Astrocyte of the cerebellum (primary cell): ENCODE data around the gene SMIM44.

Experiments used
- DNase-seq: peaks from one replicate; pipeline ENCODE4 v3.0.0-alpha.2; 2011; ENCODE audit warnings: low read depth
- H3K4me3 ChIP-seq: 2 replicates; pipeline ENCODE4 v1.5.1; 2011; ENCODE audit warnings: mild to moderate bottlenecking, low read depth, low read length, moderate library complexity
- in situ Hi-C: cut with HindIII; loops from 2 replicates; pipeline ENCODE4 v1.10.0; 2017; ENCODE audit warnings: low sequenced_read_pairs
- TF ChIP-seq, protein P1 (sequence below): IDR thresholded peaks from 2 replicates; pipeline ENCODE4 v1.5.1; 2012; ENCODE audit warnings: low read length, low read depth, moderate library complexity, mild to moderate bottlenecking; ENCODE audit errors: missing control alignments

Gene SMIM44

DNA sequence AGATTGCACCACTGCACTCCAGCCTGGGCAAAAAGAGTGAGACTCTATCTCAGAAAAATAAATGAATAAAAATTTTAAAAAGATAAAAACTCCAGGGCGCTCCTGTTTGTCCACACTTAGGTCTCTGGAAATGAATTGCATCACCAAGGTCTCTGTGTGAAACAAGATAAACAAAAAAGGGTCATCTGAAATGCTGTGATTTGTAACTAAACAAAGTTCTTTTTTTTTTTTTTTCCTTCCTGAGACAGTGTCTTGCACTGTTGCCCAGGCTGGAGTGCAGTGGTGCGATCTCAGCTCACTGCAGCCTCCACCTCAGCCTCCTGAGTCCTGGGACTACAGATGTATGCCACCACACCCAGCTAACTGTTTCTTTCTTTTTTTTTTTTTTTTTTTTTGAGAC lies 34.4 kb upstream of the SMIM44 start:
- TF ChIP-seq, protein P1, sequence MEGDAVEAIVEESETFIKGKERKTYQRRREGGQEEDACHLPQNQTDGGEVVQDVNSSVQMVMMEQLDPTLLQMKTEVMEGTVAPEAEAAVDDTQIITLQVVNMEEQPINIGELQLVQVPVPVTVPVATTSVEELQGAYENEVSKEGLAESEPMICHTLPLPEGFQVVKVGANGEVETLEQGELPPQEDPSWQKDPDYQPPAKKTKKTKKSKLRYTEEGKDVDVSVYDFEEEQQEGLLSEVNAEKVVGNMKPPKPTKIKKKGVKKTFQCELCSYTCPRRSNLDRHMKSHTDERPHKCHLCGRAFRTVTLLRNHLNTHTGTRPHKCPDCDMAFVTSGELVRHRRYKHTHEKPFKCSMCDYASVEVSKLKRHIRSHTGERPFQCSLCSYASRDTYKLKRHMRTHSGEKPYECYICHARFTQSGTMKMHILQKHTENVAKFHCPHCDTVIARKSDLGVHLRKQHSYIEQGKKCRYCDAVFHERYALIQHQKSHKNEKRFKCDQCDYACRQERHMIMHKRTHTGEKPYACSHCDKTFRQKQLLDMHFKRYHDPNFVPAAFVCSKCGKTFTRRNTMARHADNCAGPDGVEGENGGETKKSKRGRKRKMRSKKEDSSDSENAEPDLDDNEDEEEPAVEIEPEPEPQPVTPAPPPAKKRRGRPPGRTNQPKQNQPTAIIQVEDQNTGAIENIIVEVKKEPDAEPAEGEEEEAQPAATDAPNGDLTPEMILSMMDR: no peak
- in situ Hi-C loops: no loop called here
- H3K4me3 ChIP-seq: no peak overlapping the region
- no peak for DNase-seq

DNA sequence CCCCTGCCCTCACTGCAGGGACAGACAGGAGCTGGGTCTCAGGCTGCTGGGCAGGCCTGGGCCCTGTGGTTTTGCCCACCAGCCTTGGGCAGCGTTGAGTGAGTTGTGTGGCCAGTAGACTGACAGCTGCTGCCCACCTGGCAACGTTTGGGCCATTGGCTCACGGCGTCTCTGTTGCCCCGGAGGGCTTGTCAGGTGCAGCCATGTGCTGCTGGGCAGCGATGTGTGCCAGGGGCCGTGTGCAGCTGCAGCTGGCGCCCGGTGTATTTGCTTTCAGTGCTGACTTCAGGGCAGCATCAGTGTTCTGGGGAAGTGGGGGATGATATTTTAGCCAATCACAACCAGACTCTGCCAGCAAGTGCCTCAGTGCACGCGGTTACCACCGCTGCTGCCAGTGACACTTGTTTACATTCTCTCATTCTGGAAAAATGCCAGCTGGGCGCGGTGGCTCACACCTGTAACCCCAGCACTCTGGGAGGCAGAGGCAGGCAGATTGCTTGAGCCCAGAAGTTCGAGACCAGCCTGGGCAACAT lies 33.5 kb upstream of the SMIM44 start:
- DNase-seq: no peak

DNA sequence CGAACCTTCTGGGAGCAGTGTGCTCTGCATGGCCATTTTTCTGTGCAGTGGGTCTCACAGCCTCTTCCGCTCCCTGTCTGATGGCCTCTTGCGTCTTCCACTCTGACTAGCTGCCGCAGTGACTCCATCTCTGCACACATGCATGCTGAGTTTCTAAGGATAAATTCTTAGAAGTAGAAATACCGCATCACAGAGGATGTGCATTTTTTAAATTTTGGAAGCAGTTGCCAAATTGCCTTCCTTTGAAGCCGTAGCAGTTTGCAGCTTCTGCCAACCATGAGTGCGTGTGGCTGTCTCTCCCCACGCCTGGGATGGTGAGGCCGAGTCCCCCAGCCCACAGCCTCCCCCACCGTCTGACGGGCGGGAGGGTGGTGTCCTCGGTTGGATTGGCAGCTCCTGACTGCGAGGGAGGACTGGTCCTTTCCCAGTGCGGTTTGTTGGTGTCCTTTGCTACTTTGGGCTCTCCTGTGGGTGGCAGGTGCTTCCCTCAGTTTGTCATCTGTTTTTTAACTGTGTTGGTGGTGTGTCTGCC lies 32.7 kb upstream of the SMIM44 start:
- DNase-seq: peak; percentile 28
- TF ChIP-seq, protein P1: no peak
- H3K4me3 ChIP-seq: no peak overlapping the region
- in situ Hi-C loops: no loop called here

More for the DNA sequence above, 33.5 kb upstream of the SMIM44 start:
- TF ChIP-seq, protein P1: no peak
- H3K4me3 ChIP-seq: no peak overlapping the region
- in situ Hi-C loops: no loop called here

DNA sequence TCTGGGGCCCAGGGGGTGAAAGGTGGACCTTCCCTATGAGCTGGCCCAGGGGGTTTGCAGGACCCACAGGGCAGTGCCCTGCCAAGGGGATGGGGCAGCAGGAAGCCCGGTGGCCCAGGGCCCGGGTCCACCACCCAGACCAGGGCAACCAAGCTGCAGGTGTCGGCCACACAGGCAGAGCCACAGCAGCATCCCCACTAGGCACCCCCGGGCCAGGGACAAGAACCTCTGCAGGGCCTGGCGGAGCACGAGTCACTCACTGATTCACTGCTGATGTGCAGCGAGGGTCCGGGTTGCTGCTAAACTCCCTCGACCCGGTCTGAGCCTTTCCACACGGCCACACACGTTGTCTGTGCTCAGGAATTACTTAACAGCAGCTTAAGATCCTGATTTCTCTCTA lies 31.7 kb upstream of the SMIM44 start:
- in situ Hi-C loops: no loop called here
- DNase-seq: no peak
- no peak overlapping the region for H3K4me3 ChIP-seq
- TF ChIP-seq, protein P1: no peak

DNA sequence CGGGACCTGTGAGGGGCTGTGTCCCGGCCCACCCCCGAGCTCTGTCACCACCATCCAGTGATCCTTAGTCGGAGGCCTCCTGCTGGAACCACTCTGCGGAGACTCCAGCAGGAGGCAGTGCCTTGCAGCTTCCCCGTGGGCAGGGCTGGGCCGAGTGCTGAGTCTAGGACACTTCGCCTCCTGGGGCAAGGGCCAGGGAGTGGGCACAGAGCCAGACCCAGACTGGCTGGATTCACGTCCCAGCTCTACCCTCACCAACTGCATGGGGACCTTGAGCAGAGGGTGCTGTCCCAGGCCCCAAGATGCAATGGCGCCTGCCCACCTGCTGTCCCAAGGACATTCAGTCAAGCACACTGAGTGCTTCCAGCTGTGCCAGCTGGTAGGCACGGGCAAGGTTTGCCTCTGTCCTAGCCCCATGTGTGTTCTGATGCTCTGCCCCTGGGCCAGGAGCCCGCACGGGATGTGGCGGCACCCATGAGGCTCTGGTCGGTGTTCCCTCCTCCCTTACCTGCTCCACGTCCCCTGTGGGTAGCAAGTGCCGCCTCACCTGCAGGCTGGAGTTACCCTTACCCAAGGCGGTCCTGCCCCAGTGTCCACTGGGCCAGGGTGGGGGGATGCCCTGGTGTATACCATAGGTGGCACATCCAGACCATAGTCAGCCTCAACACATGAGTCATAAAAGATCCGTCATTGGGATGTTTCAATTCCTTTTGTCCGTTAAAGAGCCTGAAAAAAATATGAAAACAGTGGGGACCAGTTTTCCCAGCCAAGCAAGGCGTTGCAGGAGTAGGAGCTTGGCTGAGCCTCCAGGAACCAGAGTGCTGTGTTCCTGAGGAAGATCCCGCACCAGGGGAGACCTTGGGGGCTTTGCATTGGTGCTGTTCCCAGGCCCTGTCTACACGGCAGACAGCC lies 30.2 kb upstream of the SMIM44 start:
- no peak overlapping the region for H3K4me3 ChIP-seq
- TF ChIP-seq, protein P1: no peak
- in situ Hi-C loops: no loop called here
- no peak for DNase-seq

DNA sequence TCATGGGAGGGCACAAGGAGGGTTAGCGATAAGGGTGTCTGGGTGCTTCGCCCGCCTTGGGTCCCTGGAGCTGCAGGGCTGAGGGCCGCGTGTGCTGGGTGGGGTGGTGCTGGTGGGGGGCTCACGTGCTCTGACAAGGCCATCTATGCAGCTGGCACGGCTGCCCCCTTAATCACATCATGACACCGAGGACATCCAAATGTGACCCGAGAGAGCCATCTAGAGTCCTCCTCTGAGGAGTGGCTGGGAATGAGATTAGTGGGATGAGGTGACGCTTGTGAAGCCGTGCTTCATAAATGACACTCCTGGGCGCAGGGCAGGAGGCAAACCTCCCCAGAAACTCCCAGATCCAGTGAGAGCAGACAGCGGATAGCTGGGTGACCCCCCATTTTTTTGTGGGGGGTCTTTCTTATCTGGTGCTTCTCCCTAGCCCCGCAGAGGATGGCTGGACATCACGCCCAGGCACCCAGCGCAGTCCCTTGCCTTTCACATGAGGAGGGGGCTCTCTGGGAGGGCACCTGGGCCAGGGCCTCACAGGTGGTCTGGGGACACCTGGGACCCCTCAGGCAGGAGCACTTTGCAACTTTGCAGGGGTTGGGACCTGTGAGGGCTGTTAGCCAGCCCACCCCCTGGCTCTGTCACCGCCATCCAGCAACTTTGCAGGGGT lies 29.5 kb upstream of the SMIM44 start:
- DNase-seq: no peak
- in situ Hi-C loops: no loop called here
- TF ChIP-seq, protein P1: no peak

More for the DNA sequence above, 29.5 kb upstream of the SMIM44 start:
- H3K4me3 ChIP-seq: no peak overlapping the region
